Measurements from ENCODE around the gene SLC16A5. TPM values are rescaled to one million over a fixed set of nuclear protein-coding genes. Genes with fewer than 3 reads are reported as not detected.

The SLC16A5 gene
- total and polyA plus RNA-seq, 8 donors, result 18.5 to 45.1 (median 23.9) TPM

DNA sequence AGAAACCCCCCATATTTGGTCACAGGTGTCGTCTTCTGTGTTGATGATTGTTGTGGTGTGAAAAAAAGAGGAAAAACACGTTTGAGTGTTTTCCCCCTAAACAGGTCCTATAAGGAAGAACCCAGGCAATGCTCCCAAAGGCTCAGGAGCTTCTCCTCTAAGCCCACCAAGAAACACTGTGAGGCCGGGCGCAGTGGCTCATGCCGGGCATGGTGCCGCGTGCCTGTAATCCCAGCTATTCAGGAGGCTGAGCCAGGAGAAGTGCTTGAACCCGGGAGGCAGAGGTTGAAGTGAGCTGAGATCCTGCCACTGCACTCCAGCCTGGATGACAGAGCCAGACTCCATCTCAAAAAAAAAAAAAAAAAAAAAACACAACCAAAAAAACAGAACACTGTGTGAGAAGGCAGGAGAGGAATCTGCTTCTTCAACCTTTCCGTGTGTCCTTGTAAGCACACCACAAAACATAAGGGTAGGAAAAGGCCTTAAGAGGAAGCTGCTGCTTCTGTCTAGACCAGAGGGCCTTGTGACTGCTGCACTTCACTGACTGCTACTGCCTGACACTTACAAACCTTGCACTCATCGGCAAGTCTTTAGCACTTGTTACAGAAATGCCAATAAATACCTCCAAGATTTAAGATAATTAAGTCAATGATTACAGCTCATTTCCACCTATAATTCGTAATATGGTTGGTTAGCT lies 57.2 kb downstream of the SLC16A5 start:
- Histone ChIP-seq H3K36me3 (peaks cover 0 to 82% of the 10 kb centered on the region in 2 donors), H3K9me3 (no peaks in the 10 kb centered on the region), H3K4me3 (no peak overlapping the region), H3K27me3 (no peaks in the 10 kb centered on the region), H3K4me1 (peaks cover 0 to 16% of the 10 kb centered on the region in 2 donors), H3K27ac (no peak overlapping the region)
- DNase-seq, result no peak
- ATAC-seq, result peak; percentile 48
- intact Hi-C loops (cut with DNase I), result no loop called here
- TF ChIP-seq, protein P1, sequence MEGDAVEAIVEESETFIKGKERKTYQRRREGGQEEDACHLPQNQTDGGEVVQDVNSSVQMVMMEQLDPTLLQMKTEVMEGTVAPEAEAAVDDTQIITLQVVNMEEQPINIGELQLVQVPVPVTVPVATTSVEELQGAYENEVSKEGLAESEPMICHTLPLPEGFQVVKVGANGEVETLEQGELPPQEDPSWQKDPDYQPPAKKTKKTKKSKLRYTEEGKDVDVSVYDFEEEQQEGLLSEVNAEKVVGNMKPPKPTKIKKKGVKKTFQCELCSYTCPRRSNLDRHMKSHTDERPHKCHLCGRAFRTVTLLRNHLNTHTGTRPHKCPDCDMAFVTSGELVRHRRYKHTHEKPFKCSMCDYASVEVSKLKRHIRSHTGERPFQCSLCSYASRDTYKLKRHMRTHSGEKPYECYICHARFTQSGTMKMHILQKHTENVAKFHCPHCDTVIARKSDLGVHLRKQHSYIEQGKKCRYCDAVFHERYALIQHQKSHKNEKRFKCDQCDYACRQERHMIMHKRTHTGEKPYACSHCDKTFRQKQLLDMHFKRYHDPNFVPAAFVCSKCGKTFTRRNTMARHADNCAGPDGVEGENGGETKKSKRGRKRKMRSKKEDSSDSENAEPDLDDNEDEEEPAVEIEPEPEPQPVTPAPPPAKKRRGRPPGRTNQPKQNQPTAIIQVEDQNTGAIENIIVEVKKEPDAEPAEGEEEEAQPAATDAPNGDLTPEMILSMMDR (IDR thresholded peaks at IDR 0.05), result no peak

DNA sequence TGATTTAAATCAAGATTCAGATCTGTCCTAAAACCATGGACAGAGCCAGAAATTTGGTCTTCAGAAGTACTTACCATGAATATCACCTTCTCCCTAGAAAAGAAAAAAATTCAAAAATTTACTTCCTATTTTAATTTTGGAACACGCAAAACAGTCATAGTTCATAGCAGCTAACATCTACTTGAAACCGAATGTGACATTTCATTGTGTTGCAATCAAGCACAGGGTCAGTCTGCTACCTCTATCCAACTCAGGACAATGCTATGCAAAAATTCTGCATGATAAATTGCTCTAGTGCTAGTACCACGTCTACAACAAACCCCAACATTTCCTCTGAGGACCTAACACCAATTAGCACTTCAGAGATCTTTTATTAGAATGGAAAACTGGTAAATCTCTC lies 58.8 kb downstream of the SLC16A5 start:
- Histone ChIP-seq H3K27me3 (no peaks in the 10 kb centered on the region), H3K9me3 (no peaks in the 10 kb centered on the region), H3K4me1 (peaks cover 0 to 11% of the 10 kb centered on the region in 2 donors), H3K4me3 (no peak overlapping the region), H3K36me3 (peaks cover 0 to 66% of the 10 kb centered on the region in 2 donors), H3K27ac (peak overlapping the region in 1 of 2 donors; percentile 19)
- peak; percentile 37 for ATAC-seq
- TF ChIP-seq, protein P1 (IDR thresholded peaks at IDR 0.05), result no peak
- no peak for DNase-seq
- intact Hi-C loops (cut with DNase I), result no loop called here

DNA sequence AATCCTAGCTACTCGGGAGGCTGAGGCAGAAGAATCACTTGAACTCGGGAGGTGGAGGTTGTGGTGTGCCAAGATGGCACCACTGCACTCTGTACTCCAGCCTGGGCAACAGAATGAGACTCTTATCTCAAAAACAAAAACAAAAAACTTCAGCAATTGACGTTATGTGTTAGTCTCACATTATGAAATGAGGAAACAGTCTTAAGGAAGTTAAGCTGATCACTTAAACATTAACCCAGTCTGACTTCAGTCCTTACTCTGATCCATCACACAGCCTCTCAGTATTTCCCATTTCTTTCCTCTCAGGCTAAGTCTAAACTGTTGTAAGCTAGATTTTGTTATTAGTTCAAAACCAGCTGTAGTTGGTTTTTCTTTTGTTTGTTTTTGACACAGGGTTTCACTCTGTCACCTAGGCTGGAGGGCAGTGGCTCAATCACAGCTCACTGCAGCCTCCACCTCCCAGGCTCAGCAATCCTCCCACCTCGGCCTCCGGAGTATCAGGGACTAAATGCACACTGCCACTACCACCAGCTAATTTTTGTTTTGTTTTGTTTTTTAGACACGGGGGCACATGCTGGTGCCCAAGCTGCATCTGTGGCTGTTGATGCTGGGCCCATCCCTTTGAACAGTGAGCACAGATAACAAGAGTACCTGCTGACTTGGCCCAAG lies 60.3 kb downstream of the SLC16A5 start:
- TF ChIP-seq, protein P1 (IDR thresholded peaks at IDR 0.05), result no peak
- intact Hi-C loops (cut with DNase I), result no loop called here
- H3K36me3 ChIP-seq, result peaks cover 0 to 55% of the 10 kb centered on the region in 2 donors

DNA sequence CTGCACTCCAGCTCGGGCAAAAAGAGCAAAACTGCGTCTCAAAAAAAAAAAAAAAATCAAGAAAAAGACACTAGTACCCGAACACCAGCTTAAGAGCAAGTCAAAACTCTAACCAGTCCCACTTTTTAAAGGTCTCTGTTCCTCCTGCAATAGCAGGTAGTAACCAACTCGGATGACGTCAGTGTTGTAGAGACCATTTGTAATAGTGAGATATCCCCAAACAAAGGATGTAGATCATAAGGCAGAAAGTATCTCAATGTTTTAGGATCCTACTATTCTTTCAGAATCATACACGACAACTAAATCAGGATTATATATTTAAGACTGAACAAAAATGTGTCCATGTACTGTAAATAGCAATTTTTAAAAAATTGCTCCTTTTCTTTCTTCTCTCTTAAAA lies 64.2 kb downstream of the SLC16A5 start:
- Histone ChIP-seq H3K36me3 (peaks cover 0 to 16% of the 10 kb centered on the region in 2 donors), H3K27me3 (no peaks in the 10 kb centered on the region), H3K9me3 (no peaks in the 10 kb centered on the region), H3K27ac (no peak overlapping the region), H3K4me1 (peaks cover 10 to 38% of the 10 kb centered on the region in 2 donors), H3K4me3 (no peak overlapping the region)
- ATAC-seq (no peak), DNase-seq (no peak)
- TF ChIP-seq, protein P1 (IDR thresholded peaks at IDR 0.05), result no peak
- intact Hi-C loops (cut with DNase I), result no loop called here

More for the DNA sequence above, 60.3 kb downstream of the SLC16A5 start:
- H3K27ac ChIP-seq, result peak overlapping the region; percentile 10 to 45
- DNase-seq (no peak), ATAC-seq (peak; percentile 70)
- H3K4me1 ChIP-seq, result peaks cover 4 to 22% of the 10 kb centered on the region in 2 donors
- no peaks in the 10 kb centered on the region for H3K27me3 ChIP-seq
- H3K4me3 ChIP-seq, result no peak overlapping the region
- no peaks in the 10 kb centered on the region for H3K9me3 ChIP-seq

DNA sequence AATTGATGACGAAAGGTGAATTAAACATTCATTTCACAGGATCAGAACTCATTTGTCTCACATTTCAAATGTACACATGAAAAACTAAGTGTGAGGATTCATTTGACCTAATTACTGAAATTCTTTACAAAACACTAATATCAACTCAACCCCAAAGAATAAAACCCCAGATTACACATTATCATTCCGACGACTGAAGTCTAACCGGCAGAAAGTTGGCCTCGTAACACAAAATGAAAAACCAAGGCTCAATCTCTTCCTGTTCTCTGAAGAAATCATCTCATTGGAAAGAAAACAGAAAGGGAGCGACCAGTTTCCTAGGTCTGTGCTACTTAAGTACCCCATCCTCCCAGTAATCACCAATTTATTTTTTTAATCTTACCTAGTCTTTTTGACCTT lies 64.8 kb downstream of the SLC16A5 start:
- Histone ChIP-seq H3K4me3 (peak overlapping the region; percentile 55 to 93), H3K27me3 (no peaks in the 10 kb centered on the region), H3K9me3 (no peaks in the 10 kb centered on the region), H3K27ac (no peak overlapping the region), H3K4me1 (peaks cover 10 to 38% of the 10 kb centered on the region in 2 donors), H3K36me3 (peaks cover 0 to 10% of the 10 kb centered on the region in 2 donors)
- TF ChIP-seq, protein P1 (IDR thresholded peaks at IDR 0.05), result no peak
- DNase-seq (no peak), ATAC-seq (no peak)
- intact Hi-C loops (cut with DNase I), result no loop called here
